Natural killer cell (primary cell): Measurements from ENCODE around the gene WDR45B. TPM values are rescaled to one million over a fixed set of nuclear protein-coding genes. Genes with fewer than 3 reads are reported as not detected.

Experiments
- ATAC-seq, 3 donors: fragments of 150-1000 bp in 2 of 3; fragments of 200-7000 bp in 1 of 3; cut with Tn5 transposase; 1 replicate in 1 of 3; 2 replicates in 2 of 3; pipeline ENCODE4 v1.10.0; 2021; ENCODE audit warnings: mild to moderate bottlenecking in 2 of 3, moderate library complexity in 2 of 3
- DNase-seq, 2 donors: peaks; one replicate each; pipeline versions ENCODE4 v3.0.0 to v3.0.0-alpha.2; 2013 to 2021; ENCODE audit warnings: mixed read lengths in 1 of 2
- H3K27ac ChIP-seq: one replicate; pipeline ENCODE4 v1.5.1; 2013; ENCODE audit warnings: mild to moderate bottlenecking, low read length
- H3K27me3 ChIP-seq: one replicate; pipeline ENCODE4 v1.6.1; 2013; ENCODE audit warnings: low read length; ENCODE audit not compliant: control insufficient read depth, insufficient read depth
- H3K36me3 ChIP-seq: one replicate; pipeline ENCODE4 v1.6.1; 2013; ENCODE audit warnings: low read length; ENCODE audit not compliant: control insufficient read depth, insufficient read depth
- H3K4me1 ChIP-seq: one replicate; pipeline ENCODE4 v1.6.1; 2013; ENCODE audit warnings: low read length; ENCODE audit not compliant: control insufficient read depth, insufficient read depth
- H3K4me3 ChIP-seq: one replicate; pipeline ENCODE4 v1.5.1; 2013; ENCODE audit warnings: low read length
- H3K9me3 ChIP-seq: one replicate; pipeline ENCODE4 v1.6.1; 2013; ENCODE audit warnings: low read length; ENCODE audit not compliant: control insufficient read depth, insufficient read depth
- H3K27ac Mint-ChIP-seq, 2 donors: one replicate each; pipeline ENCODE4 v1.8.0; 2022; ENCODE audit warnings: mild to moderate bottlenecking in 2 of 2, mixed read lengths in 2 of 2, moderate library complexity in 1 of 2
- H3K27me3 Mint-ChIP-seq, 2 donors: one replicate each; pipeline ENCODE4 v1.8.0; 2022; ENCODE audit warnings: low read depth in 2 of 2, mixed read lengths in 2 of 2
- H3K36me3 Mint-ChIP-seq: one replicate; pipeline ENCODE4 v1.8.0; 2022; ENCODE audit warnings: mixed read lengths
- H3K4me1 Mint-ChIP-seq, 2 donors: one replicate each; pipeline ENCODE4 v1.8.0; 2022; ENCODE audit warnings: mixed read lengths in 2 of 2
- H3K4me3 Mint-ChIP-seq: one replicate; pipeline ENCODE4 v1.8.0; 2022; ENCODE audit warnings: mild to moderate bottlenecking, moderate library complexity, mixed read lengths
- H3K9me3 Mint-ChIP-seq, 2 donors: one replicate each; pipeline ENCODE4 v1.8.0; 2022; ENCODE audit warnings: mixed read lengths in 2 of 2
- CTCF ChIP-seq: fragments of 200-600 bp; IDR thresholded peaks from one replicate; pipeline ENCODE4 v1.8.0; 2022; ENCODE audit warnings: antibody characterized with exemption
- WGBS: methylation state at CpG from one replicate; pipeline ENCODE4 v1.1.7; 2013; ENCODE audit warnings: missing lambda C conversion rate; ENCODE audit not compliant: insufficient coverage; 5-methylcytosine and 5-hydroxymethylcytosine counted together
- intact Hi-C: fragments of 100-400 bp; cut with micrococcal nuclease; formaldehyde crosslinking; loops from one replicate; pipeline ENCODE4 v1.14.2; 2022
- total RNA-seq, 4 donors: library from RNA; stranded (reverse); fragments of 120-200 nt in 1 of 4; gene quantifications; one replicate each; pipeline versions ENCODE4 v1.2.3 to v1.2.4, GENCODE V29; 2013 to 2022

The WDR45B gene
- total RNA-seq, 3 donors from 2014 or later (not counting 1 experiment from before 2014, with no cell fraction given), result 81.8 to 112 (median 94.6) TPM

GRCh38 chr17:82640036-82640435 lies 8.2 kb downstream of the WDR45B start:
- TF ChIP-seq CTCF, result no peak
- Mint-ChIP-seq H3K4me3 (no peak overlapping the region), H3K36me3 (no peaks in the 10 kb centered on the region), H3K27ac (no peak overlapping the region), H3K9me3 (no peaks in the 10 kb centered on the region), H3K4me1 (peaks cover 32 to 47% of the 10 kb centered on the region in 2 donors), H3K27me3 (no peaks in the 10 kb centered on the region)
- no peak for DNase-seq
- intact Hi-C loops, result no loop called here
- Histone ChIP-seq H3K27ac (no peak overlapping the region), H3K9me3 (no peaks in the 10 kb centered on the region), H3K27me3 (no peaks in the 10 kb centered on the region), H3K4me3 (no peak overlapping the region), H3K4me1 (no peaks in the 10 kb centered on the region), H3K36me3 (peaks cover 32% of the 10 kb centered on the region)
- 86% methylated on average over 5 of the region's 5 CpGs for WGBS
- no peak for ATAC-seq

GRCh38 chr17:82639628-82640027 lies 8.6 kb downstream of the WDR45B start:
- H3K27me3 Mint-ChIP-seq, result no peaks in the 10 kb centered on the region
- DNase-seq (no peak), ATAC-seq (peak in 2 of 3 donors; percentile 14 to 39)
- no peak overlapping the region for H3K27ac ChIP-seq
- H3K27me3 ChIP-seq, result no peaks in the 10 kb centered on the region
- WGBS, result 87% methylated on average over 14 of the region's 14 CpGs
- no peaks in the 10 kb centered on the region for H3K4me1 ChIP-seq
- no peak for TF ChIP-seq CTCF
- peak overlapping the region in 1 of 2 donors; percentile 63 for H3K27ac Mint-ChIP-seq
- peaks cover 36 to 51% of the 10 kb centered on the region in 2 donors for H3K4me1 Mint-ChIP-seq
- no peaks in the 10 kb centered on the region for H3K36me3 Mint-ChIP-seq
- H3K9me3 ChIP-seq, result no peaks in the 10 kb centered on the region
- H3K9me3 Mint-ChIP-seq, result no peaks in the 10 kb centered on the region
- no peak overlapping the region for H3K4me3 ChIP-seq
- H3K36me3 ChIP-seq, result peaks cover 32% of the 10 kb centered on the region
- no peak overlapping the region for H3K4me3 Mint-ChIP-seq
- intact Hi-C loops, result no loop called here

GRCh38 chr17:82638183-82638773 lies 10.0 kb downstream of the WDR45B start:
- no peak overlapping the region for H3K27ac Mint-ChIP-seq
- H3K27me3 Mint-ChIP-seq, result no peaks in the 10 kb centered on the region
- intact Hi-C loops, result no loop called here
- H3K4me3 ChIP-seq, result no peak overlapping the region
- no peak overlapping the region for H3K27ac ChIP-seq
- H3K27me3 ChIP-seq, result no peaks in the 10 kb centered on the region
- no peaks in the 10 kb centered on the region for H3K4me1 ChIP-seq
- ATAC-seq, result no peak
- H3K36me3 ChIP-seq, result peaks cover 20% of the 10 kb centered on the region
- no peaks in the 10 kb centered on the region for H3K36me3 Mint-ChIP-seq
- peaks cover 32 to 47% of the 10 kb centered on the region in 2 donors for H3K4me1 Mint-ChIP-seq
- H3K9me3 ChIP-seq, result no peaks in the 10 kb centered on the region
- no peak for TF ChIP-seq CTCF
- no peak for DNase-seq
- 33% methylated on average over 1 of the region's 5 CpGs for WGBS
- no peak overlapping the region for H3K4me3 Mint-ChIP-seq
- no peaks in the 10 kb centered on the region for H3K9me3 Mint-ChIP-seq
